HCT116 (cell line): ENCODE measurements around the gene MFRP. TPM values are rescaled to one million over a fixed set of nuclear protein-coding genes. Genes with fewer than 3 reads are reported as not detected.
A peak's percentile ranks its signal among the peaks of the same experiment; 100 is the strongest.
"Not testable (repeated sequence)": the region's sequence is repeated elsewhere in the genome, so short reads cannot be mapped to it uniquely, and the experiment has no call there.

Source experiments
- ATAC-seq: fragments of 200-7000 bp; cut with Tn5 transposase; 2 replicates; pipeline ENCODE4 v1.9.1; 2020; ENCODE audit warnings: mild to moderate bottlenecking, moderate library complexity
- BruUV-seq: library from RNA; stranded (reverse); fragments of 400-500 nt; replicated peaks from 2 replicates; lab custom pipeline; 2021; lab: Mats Ljungman, UMichigan
- CTCF ChIA-PET: fragments of 300-600 bp; sonication (Branson Sonifier 250); formaldehyde crosslinking; loops from one replicate; lab custom pipeline; 2021; ENCODE audit warnings: antibody characterized with exemption; lab: Charles Lee
- POLR2A ChIA-PET: fragments of 300-600, 350-600 bp; sonication (Branson Sonifier 250); formaldehyde crosslinking; loops from one replicate; lab custom pipeline; 2021; ENCODE audit warnings: antibody characterized with exemption; lab: Charles Lee
- RAD21 ChIA-PET, 2 experiments: fragments of 300-600 bp; sonication (Branson Sonifier 250); formaldehyde crosslinking; loops; one replicate each; lab custom pipeline; 2023; ENCODE audit warnings: low total read pairs in 2 of 2; ENCODE audit not compliant: uncharacterized antibody in 2 of 2, unreplicated experiment in 2 of 2, low non-redundant PET in 1 of 2; lab: Charles Lee
- DNase-seq: peaks from one replicate; pipeline ENCODE4 v3.0.0-alpha.2; 2010; ENCODE audit warnings: low read depth, low spot score
- H2AFZ ChIP-seq: fragments of 200-600 bp; shearing (Covaris generic), sonication (generic); 2 replicates; pipeline ENCODE4 v1.6.1; 2017; ENCODE audit warnings: low read depth, mixed run types, mixed read lengths, antibody characterized with exemption, low read length; ENCODE audit not compliant: poor library complexity, severe bottlenecking
- H3K27ac ChIP-seq: 2 replicates; pipeline ENCODE4 v1.5.1; 2012; ENCODE audit warnings: low read depth, low read length
- H3K27me3 ChIP-seq: fragments of 200-600 bp; sonication (generic); 2 replicates; pipeline ENCODE4 v1.6.1; 2016; ENCODE audit warnings: mixed run types, low read length, mixed read lengths; ENCODE audit not compliant: insufficient read depth
- H3K36me3 ChIP-seq, 2 experiments: fragments of 200-500 bp in 1 of 2; fragments of 200-600 bp in 1 of 2; sonication (Bioruptor generic) in 1 of 2; sonication (generic) in 1 of 2; 2 replicates each; pipeline versions ENCODE4 v1.5.1 to v1.6.1; 2014 to 2016; ENCODE audit warnings: low read length in 2 of 2, inconsistent platforms in 1 of 2, mixed read lengths in 1 of 2, mixed run types in 1 of 2; ENCODE audit not compliant: insufficient read depth in 2 of 2, control insufficient read depth in 1 of 2
- H3K4me1 ChIP-seq, 2 experiments: fragments of 200-600 bp in 1 of 2; sonication (generic) in 1 of 2; 2 replicates each; pipeline versions ENCODE4 v1.5.1 to v1.6.1; 2012 to 2017; ENCODE audit warnings: low read length in 2 of 2, inconsistent platforms in 1 of 2, mild to moderate bottlenecking in 1 of 2, mixed read lengths in 1 of 2, mixed run types in 1 of 2, moderate library complexity in 1 of 2; ENCODE audit not compliant: insufficient read depth in 2 of 2, control insufficient read depth in 1 of 2
- H3K4me2 ChIP-seq: fragments of 200-600 bp; sonication (generic); 2 replicates; pipeline ENCODE4 v1.6.1; 2017; ENCODE audit warnings: mixed run types, low read length, mixed read lengths
- H3K4me3 ChIP-seq, 2 experiments: fragments of 200-600 bp in 1 of 2; sonication (generic) in 1 of 2; replicated peaks in 1 of 2; 2 replicates each; pipeline ENCODE4 v1.5.1; 2011 to 2016; ENCODE audit warnings: low read length in 2 of 2, control low read depth in 1 of 2, low read depth in 1 of 2, mild to moderate bottlenecking in 1 of 2, mixed read lengths in 1 of 2, mixed run types in 1 of 2
- H3K79me2 ChIP-seq: fragments of 200-600 bp; sonication (generic); 2 replicates; pipeline ENCODE4 v1.6.1; 2017; ENCODE audit warnings: mild to moderate bottlenecking, mixed run types, low read length, moderate library complexity, mixed read lengths; ENCODE audit not compliant: insufficient read depth
- H3K9ac ChIP-seq: fragments of 200-600 bp; sonication (generic); 2 replicates; pipeline ENCODE4 v1.6.1; 2016; ENCODE audit warnings: low read length, mixed read lengths
- H3K9me2 ChIP-seq: fragments of 200-600 bp; sonication (generic), shearing (Covaris generic); 2 replicates; pipeline ENCODE4 v1.6.1; 2017; ENCODE audit warnings: mixed run types, mild to moderate bottlenecking, moderate library complexity; ENCODE audit not compliant: insufficient read depth
- H3K9me3 ChIP-seq, 2 experiments: fragments of 200-500 bp in 1 of 2; fragments of 200-600 bp in 1 of 2; sonication (Bioruptor generic) in 1 of 2; sonication (generic) in 1 of 2; 2 replicates each; pipeline ENCODE4 v1.6.1; 2014 to 2017; ENCODE audit warnings: low read length in 2 of 2, mixed read lengths in 2 of 2, inconsistent platforms in 1 of 2, low read depth in 1 of 2, mild to moderate bottlenecking in 1 of 2, mixed run types in 1 of 2, moderate library complexity in 1 of 2; ENCODE audit not compliant: control insufficient read depth in 1 of 2, insufficient read depth in 1 of 2
- H4K20me1 ChIP-seq: fragments of 200-600 bp; sonication (generic), shearing (Covaris generic); 2 replicates; pipeline ENCODE4 v1.6.1; 2017; ENCODE audit warnings: mixed run types, mild to moderate bottlenecking, moderate library complexity; ENCODE audit not compliant: insufficient read depth
- EGR1 ChIP-seq: IDR thresholded peaks from 2 replicates; pipeline ENCODE4 v1.6.1; 2012; ENCODE audit warnings: low read depth
- TCF7L2 ChIP-seq: IDR thresholded peaks from 2 replicates; pipeline ENCODE4 v1.7.0; 2011; ENCODE audit warnings: borderline replicate concordance, inconsistent platforms; ENCODE audit not compliant: insufficient read depth, insufficient read length; ENCODE audit errors: extremely low read depth
- intact Hi-C: fragments of 100-400 bp; cut with micrococcal nuclease; formaldehyde crosslinking; loops from 2 replicates; pipeline ENCODE4 v1.10.0; 2022
- total RNA-seq: library from RNA; stranded (reverse); gene quantifications from one replicate; pipeline ENCODE4 v1.2.1, GENCODE V29; 2021; ENCODE audit not compliant: unreplicated experiment
- TF ChIP-seq, protein P1 (sequence below): IDR thresholded peaks from 2 replicates; pipeline ENCODE4 v1.6.1; 2012
- TF ChIP-seq, protein P2 (sequence below), 3 experiments: fragments of 200-600 bp in 1 of 3; sonication (generic) in 1 of 3; IDR thresholded peaks in 2 of 3; conservative IDR thresholded peaks in 1 of 3; 2 replicates each; pipeline ENCODE4 v1.5.1; 2012 to 2017; ENCODE audit warnings: low read depth in 2 of 3, low read length in 2 of 3, antibody characterized with exemption in 1 of 3, borderline replicate concordance in 1 of 3, control low read depth in 1 of 3, mild to moderate bottlenecking in 1 of 3, mixed read lengths in 1 of 3, mixed run types in 1 of 3, moderate library complexity in 1 of 3; ENCODE audit not compliant: insufficient read depth in 1 of 3
- TF ChIP-seq, protein P3 (sequence below): IDR thresholded peaks from 2 replicates; pipeline ENCODE4 v1.6.1; 2012; ENCODE audit warnings: low read depth
- TF ChIP-seq, protein P4 (sequence below): IDR thresholded peaks from 2 replicates; pipeline ENCODE4 v1.6.1; 2012

MFRP gene
- total RNA-seq, 1 experiment from 2014 or later, result not detected

DNA sequence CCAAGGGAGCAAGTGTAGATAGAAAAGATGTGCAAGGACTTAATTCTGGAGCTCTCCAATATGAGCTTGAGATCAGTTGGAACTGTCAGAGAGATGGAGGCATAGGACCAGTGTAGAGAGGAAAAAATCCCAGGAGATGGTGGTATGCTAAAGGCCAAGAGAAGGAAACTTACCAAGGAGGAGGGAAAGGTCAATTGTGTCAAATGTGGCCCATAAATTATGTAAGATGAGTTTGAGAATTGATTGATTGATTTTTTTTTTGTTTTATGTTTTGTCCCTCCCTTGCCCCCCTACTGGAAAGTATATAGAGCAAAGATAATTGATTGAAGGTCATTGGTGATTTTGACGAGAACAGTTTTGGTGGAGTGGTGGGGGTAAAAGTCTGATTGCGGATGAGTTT, 37.8 kb upstream of the MFRP start:
- ChIA-PET CTCF (no interaction called here), RAD21 (no interaction called here), POLR2A (no interaction called here)
- ATAC-seq (no peak), DNase-seq (no peak)
- H3K4me2 ChIP-seq, result no peak overlapping the region
- H2AFZ ChIP-seq, result no peak overlapping the region
- H3K4me3 ChIP-seq, result no peak overlapping the region
- H3K9me3 ChIP-seq, result no peaks in the 10 kb centered on the region
- H3K27ac ChIP-seq, result no peak overlapping the region
- H3K4me1 ChIP-seq, result peaks cover 6 to 19% of the 10 kb centered on the region in 2 experiments; a peak in 3 of 4 replicates
- no peaks in the 10 kb centered on the region for H3K36me3 ChIP-seq
- BruUV-seq, result no TSS peak
- no peaks in the 10 kb centered on the region for H4K20me1 ChIP-seq
- no peaks in the 10 kb centered on the region for H3K9me2 ChIP-seq
- intact Hi-C loops, result loop anchor here (5.0 kb wide), 1 partner anchor 282 kb away; the partner anchor contains the start of gene DPAGT1
- TF ChIP-seq, protein P1, sequence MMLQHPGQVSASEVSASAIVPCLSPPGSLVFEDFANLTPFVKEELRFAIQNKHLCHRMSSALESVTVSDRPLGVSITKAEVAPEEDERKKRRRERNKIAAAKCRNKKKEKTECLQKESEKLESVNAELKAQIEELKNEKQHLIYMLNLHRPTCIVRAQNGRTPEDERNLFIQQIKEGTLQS, result no peak
- TF ChIP-seq, protein P2, sequence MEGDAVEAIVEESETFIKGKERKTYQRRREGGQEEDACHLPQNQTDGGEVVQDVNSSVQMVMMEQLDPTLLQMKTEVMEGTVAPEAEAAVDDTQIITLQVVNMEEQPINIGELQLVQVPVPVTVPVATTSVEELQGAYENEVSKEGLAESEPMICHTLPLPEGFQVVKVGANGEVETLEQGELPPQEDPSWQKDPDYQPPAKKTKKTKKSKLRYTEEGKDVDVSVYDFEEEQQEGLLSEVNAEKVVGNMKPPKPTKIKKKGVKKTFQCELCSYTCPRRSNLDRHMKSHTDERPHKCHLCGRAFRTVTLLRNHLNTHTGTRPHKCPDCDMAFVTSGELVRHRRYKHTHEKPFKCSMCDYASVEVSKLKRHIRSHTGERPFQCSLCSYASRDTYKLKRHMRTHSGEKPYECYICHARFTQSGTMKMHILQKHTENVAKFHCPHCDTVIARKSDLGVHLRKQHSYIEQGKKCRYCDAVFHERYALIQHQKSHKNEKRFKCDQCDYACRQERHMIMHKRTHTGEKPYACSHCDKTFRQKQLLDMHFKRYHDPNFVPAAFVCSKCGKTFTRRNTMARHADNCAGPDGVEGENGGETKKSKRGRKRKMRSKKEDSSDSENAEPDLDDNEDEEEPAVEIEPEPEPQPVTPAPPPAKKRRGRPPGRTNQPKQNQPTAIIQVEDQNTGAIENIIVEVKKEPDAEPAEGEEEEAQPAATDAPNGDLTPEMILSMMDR (IDR thresholded peaks at IDR 0.05 in 2 of 3, conservative IDR thresholded peaks at IDR 0.05 in 1 of 3; ENCODE audit: borderline replicate concordance in 1 of 3, insufficient read depth in 1 of 3, low read depth in 2 of 3, low read length in 2 of 3), result no peak
- TF ChIP-seq EGR1, result no peak
- TF ChIP-seq, protein P3, sequence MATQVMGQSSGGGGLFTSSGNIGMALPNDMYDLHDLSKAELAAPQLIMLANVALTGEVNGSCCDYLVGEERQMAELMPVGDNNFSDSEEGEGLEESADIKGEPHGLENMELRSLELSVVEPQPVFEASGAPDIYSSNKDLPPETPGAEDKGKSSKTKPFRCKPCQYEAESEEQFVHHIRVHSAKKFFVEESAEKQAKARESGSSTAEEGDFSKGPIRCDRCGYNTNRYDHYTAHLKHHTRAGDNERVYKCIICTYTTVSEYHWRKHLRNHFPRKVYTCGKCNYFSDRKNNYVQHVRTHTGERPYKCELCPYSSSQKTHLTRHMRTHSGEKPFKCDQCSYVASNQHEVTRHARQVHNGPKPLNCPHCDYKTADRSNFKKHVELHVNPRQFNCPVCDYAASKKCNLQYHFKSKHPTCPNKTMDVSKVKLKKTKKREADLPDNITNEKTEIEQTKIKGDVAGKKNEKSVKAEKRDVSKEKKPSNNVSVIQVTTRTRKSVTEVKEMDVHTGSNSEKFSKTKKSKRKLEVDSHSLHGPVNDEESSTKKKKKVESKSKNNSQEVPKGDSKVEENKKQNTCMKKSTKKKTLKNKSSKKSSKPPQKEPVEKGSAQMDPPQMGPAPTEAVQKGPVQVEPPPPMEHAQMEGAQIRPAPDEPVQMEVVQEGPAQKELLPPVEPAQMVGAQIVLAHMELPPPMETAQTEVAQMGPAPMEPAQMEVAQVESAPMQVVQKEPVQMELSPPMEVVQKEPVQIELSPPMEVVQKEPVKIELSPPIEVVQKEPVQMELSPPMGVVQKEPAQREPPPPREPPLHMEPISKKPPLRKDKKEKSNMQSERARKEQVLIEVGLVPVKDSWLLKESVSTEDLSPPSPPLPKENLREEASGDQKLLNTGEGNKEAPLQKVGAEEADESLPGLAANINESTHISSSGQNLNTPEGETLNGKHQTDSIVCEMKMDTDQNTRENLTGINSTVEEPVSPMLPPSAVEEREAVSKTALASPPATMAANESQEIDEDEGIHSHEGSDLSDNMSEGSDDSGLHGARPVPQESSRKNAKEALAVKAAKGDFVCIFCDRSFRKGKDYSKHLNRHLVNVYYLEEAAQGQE, result no peak
- TF ChIP-seq TCF7L2, result no peak
- TF ChIP-seq, protein P4, sequence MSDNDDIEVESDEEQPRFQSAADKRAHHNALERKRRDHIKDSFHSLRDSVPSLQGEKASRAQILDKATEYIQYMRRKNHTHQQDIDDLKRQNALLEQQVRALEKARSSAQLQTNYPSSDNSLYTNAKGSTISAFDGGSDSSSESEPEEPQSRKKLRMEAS, result no peak
- no peaks in the 10 kb centered on the region for H3K79me2 ChIP-seq
- H3K27me3 ChIP-seq, result no peaks in the 10 kb centered on the region
- H3K9ac ChIP-seq, result no peak overlapping the region

DNA sequence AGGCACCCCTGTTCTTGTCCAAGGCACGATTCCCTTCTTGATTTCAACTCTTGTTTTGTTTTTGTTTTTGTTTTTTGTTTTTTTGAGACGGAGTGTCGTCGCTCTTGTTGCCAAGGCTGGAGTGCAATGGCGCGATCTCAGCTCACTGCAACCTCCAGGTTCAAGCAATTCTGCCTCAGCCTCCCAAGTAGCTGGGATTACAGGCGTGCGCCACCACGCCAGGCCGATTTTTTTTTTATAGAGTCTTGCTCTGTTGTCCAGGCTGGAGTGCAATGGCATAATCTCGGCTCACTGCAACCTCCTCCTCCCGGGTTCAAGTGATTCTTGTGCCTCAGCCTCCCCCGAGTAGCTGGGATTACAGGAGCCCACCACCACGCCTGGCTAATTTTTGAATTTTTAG, 36.0 kb upstream of the MFRP start:
- H4K20me1 ChIP-seq, H2AFZ ChIP-seq, DNase-seq, BruUV-seq, ATAC-seq, H3K79me2 ChIP-seq, H3K9me2 ChIP-seq, H3K9me3 ChIP-seq, POLR2A ChIA-PET, CTCF ChIA-PET, RAD21 ChIA-PET, H3K27me3 ChIP-seq, H3K27ac ChIP-seq, H3K36me3 ChIP-seq: not testable (repeated sequence)
- Histone ChIP-seq H3K4me2 (peak overlapping the region; percentile 89), H3K4me1 (peaks cover 6 to 33% of the 10 kb centered on the region in 2 experiments; a peak in 3 of 4 replicates), H3K9ac (0 out of 2 replicates have a peak overlapping the region, but pooled peaks have one; percentile 71), H3K4me3 (peak overlapping the region; percentile 63 to 65; a peak in 3 of 4 replicates)
- intact Hi-C loops, result loop anchor here (5.0 kb wide), 1 partner anchor 280 kb away; the partner anchor contains the start of gene DPAGT1
